Measurements from ENCODE around the gene GPR25.

- no peak for TF ChIP-seq CTCF (IDR thresholded peaks at IDR 0.05)
- no peak for TF ChIP-seq POLR2AphosphoS5 (IDR thresholded peaks at IDR 0.05; ENCODE audit: insufficient read depth in 1 of 2, low read depth in 1 of 2)
- TF ChIP-seq POLR2A (IDR thresholded peaks at IDR 0.05): no peak
Measured at GRCh38 chr1:200895443-200895789, 22.6 kb downstream of the GPR25 start.
